ENCODE measurements around the gene PRPF6.

The PRPF6 gene, protein sequence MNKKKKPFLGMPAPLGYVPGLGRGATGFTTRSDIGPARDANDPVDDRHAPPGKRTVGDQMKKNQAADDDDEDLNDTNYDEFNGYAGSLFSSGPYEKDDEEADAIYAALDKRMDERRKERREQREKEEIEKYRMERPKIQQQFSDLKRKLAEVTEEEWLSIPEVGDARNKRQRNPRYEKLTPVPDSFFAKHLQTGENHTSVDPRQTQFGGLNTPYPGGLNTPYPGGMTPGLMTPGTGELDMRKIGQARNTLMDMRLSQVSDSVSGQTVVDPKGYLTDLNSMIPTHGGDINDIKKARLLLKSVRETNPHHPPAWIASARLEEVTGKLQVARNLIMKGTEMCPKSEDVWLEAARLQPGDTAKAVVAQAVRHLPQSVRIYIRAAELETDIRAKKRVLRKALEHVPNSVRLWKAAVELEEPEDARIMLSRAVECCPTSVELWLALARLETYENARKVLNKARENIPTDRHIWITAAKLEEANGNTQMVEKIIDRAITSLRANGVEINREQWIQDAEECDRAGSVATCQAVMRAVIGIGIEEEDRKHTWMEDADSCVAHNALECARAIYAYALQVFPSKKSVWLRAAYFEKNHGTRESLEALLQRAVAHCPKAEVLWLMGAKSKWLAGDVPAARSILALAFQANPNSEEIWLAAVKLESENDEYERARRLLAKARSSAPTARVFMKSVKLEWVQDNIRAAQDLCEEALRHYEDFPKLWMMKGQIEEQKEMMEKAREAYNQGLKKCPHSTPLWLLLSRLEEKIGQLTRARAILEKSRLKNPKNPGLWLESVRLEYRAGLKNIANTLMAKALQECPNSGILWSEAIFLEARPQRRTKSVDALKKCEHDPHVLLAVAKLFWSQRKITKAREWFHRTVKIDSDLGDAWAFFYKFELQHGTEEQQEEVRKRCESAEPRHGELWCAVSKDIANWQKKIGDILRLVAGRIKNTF

DNA sequence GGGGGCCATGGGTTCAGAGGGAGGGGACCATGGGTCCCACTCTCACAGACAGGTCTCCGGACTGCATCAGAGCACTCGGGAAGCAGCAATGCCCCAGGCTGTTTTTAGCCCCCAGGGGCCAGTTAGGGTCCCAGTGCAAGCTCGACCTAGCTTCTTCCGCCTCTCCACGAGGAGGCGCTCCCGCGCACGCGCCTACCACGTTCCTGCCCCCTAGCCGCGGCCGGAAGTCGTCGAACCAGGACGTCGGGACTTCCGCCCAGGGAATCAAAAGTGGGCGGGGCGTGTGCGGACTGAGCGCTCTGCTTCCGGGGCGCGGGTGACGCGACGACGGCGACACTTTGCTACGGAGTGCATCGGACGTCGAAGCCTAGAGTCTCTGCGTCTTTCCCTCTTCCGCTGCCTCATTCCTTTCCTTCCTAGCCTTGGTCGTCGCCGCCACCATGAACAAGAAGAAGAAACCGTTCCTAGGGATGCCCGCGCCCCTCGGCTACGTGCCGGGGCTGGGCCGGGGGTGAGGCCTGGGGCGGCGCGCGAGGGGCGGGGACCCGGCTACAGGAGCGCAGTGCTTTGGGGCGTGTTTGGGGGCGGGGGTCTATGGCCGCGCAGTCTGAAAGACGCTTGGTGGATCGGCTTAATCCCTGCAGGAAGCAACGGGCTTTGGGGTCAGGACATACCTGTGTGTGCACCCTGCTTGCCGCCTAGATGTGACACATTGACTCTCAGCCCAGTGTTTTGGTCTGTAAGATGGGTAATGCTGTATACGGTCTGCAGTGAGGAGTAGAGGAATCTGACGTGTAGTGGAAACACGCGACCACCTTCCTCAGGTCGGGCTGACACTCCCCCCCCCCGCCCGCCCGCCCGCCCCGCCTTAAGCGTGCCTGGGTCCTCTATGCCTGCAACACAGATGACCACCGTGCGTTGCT, at the start of gene PRPF6:
TSS of gene PRPF6 (plus strand) at position 327 of the 923 bp plus-strand sequence. CDS start at position 441, 114 bp downstream.
- in situ Hi-C loops (cut with HindIII; ENCODE audit: low sequenced_read_pairs): no loop called here

DNA sequence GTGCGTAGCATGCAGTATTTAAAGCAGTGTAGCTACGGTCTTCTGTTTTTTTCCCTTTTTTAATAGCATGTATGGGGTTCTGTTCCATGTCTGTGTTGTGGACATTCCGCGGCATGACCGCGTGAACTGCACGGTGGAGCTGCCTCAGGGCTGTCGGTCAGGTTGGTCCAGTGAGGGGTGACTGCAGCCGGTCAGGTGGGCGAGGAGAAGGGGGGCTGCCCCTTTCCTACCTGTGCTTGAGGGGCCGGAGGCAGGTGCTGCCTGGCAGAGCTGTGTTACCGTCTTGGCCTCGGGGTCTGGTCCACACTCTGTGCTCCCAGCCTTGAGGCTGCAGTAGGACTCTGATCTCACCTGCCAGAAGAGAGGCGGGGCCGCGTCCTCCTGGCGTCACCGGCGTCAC, 49.2 kb upstream of the PRPF6 start:
- in situ Hi-C loops (cut with HindIII; ENCODE audit: low sequenced_read_pairs): no loop called here

DNA sequence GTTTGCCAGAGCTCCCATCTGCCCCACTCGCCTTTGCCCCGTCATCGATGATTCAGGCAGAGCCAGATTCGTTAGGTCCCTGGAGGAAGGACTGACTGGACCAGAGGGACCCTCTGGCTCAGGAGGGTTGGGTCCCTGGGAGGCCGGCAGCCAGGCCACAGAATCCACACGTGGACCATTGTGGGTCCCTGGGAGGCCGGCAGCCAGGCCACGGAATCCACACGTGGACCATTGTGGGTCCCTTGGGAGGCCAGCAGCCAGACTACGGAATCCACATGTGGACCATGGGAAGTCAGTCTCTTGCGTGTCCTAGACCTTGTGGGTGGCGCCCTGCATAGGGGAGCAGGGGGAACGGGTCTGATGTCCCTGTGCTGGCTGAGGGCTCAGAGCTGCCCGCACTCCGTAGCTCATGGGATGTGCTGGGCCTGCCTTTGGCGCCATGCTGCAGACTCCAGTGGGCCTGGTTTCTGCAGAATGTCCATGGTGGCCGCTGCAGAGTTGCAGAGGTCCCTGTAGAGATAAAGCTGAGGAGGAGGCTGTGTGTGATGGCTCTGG, 48.2 kb upstream of the PRPF6 start:
- in situ Hi-C loops (cut with HindIII; ENCODE audit: low sequenced_read_pairs): no loop called here

DNA sequence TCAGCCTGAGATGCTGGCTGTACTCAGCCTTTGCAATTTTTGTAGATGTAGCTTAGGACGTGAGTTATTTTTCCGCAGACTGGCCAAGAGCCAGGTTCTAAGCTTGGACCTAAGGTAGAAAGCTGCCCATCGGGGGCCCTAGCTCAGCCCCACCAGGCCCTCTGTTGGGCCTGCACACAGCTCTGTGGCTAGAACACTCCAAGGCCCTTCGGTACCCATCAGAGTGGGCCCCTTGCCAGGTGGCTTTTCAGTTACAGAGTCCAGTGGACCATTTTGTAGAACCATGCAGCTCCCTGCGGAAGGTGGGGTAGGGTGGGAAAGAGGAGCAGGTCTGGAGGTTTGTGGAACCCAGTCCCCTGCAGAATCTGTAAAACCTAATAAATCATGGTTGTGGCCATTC, 47.3 kb upstream of the PRPF6 start:
- in situ Hi-C loops (cut with HindIII; ENCODE audit: low sequenced_read_pairs): no loop called here

DNA sequence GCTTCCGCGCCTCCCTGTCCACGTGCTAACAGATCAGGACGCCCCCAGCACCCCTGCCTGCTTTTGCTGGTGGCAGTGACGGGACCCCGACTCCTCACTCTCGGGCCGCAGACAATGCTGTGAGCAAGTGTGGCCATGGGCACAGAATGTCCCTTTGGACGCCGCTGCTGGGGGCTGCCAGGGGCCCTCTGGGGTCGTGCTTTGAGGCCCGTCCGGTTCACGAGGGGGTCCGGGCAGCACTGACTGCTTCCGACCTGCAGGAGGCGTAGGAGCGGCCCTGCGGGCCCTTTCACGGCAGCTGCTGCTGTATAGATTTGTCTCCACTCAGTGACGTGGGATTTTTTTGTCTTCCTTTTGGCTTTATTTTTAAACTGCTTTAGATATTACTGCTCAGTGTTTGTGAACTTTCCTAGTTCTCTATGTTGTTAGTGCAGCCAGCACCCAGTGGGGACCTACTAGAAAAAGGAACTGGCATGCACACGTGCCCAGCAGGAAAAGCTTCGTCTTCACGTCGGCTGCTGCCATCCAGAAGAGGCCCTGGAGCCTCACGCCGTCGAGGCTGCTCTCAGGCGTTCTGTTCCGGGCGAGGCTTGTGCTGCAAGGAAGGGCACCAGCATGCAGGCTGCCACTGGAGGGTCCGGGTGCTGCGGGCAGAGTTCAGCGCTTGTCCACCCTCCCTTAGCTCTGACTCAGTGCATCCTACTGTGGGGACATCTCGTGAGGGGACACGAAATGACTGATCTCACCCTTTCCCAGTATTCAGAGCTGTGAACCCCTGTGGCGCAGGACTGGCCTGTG, 46.5 kb upstream of the PRPF6 start:
- in situ Hi-C loops (cut with HindIII; ENCODE audit: low sequenced_read_pairs): no loop called here

DNA sequence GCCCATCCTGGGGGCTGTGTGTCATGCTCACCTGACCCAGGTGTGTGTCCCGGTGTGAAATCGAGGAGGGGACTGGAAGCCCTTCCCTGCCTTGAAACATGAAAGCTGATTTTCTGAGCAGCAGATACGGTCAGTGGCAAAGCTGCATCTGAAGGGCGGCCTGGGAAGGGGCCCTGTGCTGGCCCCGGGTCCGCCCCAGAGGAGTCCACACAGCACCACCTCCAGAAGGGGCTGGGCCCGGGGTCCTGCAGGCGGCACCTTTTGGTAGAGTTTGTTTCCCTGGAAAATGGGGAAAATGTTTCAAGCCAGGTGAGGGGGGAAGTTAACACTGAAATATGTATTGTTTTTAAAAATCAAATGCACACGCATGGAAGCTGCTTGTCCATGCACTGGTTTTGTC, 45.5 kb upstream of the PRPF6 start:
- in situ Hi-C loops (cut with HindIII; ENCODE audit: low sequenced_read_pairs): no loop called here

DNA sequence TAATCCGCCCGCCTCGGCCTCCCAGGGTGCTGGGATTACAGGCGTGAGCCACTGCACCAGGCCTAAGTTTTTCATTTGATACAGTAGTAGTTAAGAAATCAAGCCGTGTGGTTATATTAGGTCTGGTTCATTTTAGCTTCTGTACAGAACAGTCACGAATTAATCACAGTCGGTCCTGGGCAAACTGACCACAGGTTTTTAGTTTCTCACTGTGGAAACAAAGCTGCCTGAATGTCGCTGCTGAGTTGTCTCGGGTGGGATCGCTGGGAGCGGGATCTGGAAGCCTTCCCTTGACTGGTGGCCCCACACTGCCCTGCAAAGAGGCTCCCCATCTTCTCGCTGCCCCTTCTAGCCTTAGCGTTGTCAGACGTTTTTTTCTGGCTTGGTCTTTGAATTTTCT, 43.3 kb upstream of the PRPF6 start:
- in situ Hi-C loops (cut with HindIII; ENCODE audit: low sequenced_read_pairs): no loop called here

DNA sequence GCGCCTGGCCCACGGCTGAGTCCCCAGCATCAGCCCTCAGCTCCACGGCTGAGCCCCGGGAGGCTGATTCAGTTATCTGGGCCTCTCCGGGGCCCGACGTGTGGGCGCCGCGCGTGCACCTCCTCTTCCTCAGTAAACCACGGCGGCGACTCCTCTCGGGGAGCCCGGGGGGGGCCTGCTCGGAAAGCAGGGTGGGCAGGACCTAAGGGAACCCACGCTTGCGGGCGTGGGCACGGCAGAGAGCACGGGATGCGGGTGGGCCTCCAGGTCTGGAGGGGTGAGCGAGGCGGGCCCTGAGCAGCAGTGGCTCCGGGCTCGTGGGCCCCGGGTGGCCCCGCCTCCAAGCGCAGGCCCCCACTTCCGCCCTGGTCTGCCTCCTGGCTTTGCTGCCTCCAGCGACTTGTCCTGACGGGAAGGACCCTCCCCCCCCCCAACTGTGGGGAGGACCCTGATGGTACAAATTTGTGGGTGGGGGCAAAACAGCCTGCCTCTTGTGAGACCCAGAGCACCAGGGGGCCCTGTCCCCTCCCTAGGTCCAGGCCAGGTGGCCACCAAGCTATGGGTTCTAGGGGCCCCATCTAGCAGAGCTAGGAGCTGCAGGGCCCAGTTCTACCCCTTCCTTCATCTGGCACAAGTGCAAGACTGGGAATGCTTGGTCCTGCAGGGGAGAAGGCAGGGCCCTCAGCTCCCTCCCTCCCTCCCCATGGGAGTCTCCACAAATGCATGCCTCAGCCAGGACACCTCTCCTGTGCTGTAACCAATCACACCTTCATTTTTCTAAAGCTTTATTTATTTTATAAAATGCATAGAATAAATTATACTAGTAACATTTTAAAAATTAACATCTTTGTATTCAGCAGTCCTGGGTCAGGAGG, 41.6 kb upstream of the PRPF6 start:
- in situ Hi-C loops (cut with HindIII; ENCODE audit: low sequenced_read_pairs): no loop called here

DNA sequence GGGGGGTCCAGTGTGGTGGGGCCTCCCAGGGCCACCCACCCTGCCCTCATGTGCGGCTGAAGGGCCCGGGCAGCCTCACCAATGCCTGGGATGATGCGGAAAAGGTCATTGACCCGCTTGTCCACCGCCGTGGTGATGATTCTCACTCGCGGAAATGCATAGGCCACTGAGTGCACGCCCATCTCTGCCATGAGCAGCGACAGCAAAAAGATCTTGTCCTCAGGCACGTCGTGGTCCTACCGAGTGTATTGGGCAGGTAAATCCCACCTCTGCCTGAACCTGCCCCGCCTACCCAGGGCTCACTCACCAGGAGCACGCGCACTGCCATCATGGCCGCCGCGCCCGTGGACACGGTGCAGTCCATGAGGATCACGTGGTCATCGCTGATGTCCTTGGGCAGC, 40.9 kb upstream of the PRPF6 start:
- in situ Hi-C loops (cut with HindIII; ENCODE audit: low sequenced_read_pairs): loop anchor here (5.0 kb wide), 1 partner anchor 43 kb away; the partner anchor contains the start of gene DNAJC5

DNA sequence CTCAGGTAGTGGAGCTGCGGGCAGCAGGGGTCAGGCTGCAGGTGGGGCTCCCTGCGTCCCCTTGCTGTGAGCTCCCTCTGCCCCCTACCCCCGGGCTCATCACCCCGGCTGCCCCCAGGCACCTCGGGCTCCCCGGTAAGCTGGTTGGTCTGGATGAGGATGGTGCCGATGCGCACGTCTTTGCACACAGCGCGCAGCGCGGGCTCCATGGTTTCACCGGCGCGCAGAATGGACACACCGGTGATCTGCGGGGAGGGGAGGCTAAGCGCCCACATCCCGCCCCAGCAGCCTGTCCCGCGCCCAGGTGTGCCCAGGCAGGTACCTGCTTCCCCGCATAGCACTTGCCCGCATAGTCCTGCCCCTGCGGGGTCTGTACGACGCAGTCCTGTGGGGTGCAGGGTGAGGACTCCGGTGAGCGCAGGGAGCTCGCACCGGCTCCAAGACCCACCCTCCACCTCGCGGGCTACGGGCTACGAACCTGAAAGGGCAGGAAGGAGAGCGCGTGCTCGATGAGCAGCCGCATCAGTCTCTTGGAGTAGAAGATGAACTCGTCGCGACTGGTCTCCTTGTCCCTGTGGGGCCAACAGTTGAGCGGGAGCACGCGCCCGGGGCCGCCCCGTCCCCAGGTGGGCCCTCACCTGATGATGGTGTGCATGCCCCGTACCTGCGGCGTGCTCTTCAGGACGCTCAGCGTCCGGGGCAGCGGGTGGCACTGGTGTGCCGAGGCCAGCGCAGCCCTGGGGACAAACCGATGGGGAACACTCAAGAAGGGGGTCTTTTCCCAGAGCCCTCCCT, 40.3 kb upstream of the PRPF6 start:
- in situ Hi-C loops (cut with HindIII; ENCODE audit: low sequenced_read_pairs): loop anchor here (5.0 kb wide), 1 partner anchor 43 kb away; the partner anchor contains the start of gene DNAJC5

DNA sequence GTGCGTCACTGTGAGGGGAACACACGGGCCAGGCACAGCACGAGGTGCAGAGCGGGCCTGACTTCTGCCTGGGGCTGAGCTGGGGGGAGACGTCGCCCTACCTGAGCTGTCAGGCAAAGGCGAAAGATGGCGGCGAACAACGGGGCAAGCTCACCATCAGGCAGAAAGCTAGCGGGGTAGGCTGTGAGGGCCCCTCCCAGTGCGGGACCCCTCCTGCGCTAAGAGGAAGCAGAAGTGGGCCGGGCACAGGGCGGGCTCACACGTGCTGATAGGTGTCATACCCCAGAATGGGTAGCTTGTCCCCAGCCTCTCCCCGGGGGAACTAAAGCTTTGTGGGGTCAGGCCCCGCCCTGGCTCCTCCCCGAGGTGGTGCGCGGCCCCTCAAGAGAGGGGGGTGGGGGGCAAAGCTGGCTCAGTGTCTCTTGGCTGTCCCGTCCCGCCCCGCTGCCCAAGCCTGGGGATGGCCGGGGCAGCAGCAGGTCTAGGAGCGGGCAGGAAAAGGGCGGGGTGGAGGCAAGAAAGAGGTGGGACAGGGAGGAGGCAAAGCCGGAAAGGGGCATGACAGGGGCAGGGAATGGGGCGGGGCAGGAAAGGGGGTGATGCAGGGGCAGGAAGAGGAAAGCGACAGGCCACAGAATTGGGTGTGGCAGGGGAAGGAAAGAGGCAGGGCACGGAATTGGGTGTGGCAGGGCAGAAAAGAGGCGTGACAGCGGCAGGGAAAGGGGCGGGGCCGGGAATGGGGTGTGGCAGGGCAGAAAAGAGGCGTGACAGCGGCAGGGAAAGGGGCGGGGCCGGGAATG, 39.5 kb upstream of the PRPF6 start:
- in situ Hi-C loops (cut with HindIII; ENCODE audit: low sequenced_read_pairs): loop anchor here (5.0 kb wide), 1 partner anchor 44 kb away; the partner anchor contains the start of gene DNAJC5

DNA sequence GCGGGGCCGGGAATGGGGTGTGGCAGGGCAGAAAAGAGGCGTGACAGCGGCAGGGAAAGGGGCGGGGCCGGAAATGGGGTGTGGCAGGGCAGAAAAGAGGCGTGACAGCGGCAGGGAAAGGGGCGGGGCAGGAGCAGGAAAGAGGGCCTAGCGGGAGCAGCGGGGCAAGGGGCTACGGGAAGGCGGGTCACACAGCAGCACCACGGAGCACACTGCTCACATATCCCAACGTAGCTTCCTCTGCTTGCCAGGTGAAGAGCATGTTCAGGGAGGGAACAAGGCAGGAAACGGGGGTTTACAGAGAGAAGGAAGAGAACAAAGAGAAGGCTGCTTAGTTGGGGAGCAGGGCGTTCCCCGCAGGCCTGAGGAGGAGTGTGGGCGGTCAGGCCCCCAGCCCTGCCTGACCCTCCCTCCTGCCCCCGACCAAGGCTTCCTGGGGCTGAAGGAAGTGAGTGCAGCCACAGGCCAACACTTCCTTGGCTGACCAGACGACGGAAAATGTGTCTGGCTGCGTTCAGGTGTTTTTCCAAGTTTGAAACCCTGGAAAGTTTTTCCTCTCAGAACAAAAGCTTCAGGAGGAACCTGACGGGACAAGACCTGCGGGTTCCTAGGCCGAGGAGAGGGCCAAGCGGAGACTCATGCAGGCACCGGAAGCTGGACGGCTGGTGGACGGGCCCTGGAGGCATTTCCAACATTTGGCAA, 38.5 kb upstream of the PRPF6 start:
- in situ Hi-C loops (cut with HindIII; ENCODE audit: low sequenced_read_pairs): loop anchor here (5.0 kb wide), 1 partner anchor 45 kb away; the partner anchor contains the start of gene DNAJC5

DNA sequence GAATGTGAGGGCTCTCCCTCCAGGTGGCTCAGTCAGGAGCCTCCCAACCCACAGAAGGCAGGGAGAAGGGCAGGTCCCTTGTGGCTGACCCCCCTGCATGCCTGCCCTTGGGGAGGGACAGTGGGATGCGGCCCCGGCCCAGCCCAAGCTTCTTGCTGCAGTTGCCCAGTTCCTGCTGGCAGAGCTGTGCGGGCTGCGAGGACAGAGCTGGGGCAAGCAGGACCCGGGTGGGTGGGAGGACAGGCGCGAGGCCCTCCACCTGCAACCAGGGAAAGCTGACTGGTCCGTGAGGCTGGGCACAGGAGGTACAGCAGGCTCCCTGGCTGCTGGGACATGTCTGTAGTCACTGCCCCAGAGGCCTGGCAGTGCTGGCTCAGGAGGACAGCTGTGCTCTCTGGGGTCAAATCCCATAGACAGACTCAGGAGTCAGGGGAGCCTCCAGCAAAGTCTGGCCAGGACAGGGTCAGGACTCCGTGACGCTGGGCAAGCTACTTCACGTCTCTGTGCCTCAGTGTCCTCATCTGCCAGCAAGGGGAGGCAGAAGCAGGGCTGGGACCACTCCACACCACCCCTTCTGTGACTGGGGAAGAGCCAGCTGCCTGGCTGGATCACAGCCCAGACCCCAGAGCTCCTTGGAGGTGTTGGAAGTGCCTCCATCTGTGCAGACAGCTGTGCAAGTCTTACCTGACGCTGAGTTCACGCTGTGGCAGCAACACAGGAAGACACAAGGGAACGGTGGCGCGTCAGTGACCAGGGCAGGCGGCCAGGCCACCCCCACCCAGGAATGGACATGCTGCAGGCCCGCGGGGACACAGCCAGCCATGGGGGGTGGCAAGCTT, 37.7 kb upstream of the PRPF6 start:
- in situ Hi-C loops (cut with HindIII; ENCODE audit: low sequenced_read_pairs): loop anchor here (5.0 kb wide), 1 partner anchor 46 kb away; the partner anchor contains the start of gene DNAJC5

DNA sequence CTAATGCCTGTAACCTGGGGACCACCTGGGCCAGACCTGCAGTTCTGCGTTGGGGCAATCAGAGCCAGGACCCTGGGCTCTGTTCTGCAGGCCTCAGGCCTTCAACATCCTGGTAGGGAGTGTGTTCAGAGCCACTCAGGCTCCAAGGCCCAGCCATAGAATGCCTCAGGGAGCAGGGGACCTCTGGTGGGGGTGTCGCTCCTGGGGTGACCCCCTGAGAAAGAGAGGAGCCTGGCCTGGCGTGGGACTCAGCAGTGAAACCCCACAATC, 37.2 kb upstream of the PRPF6 start:
- in situ Hi-C loops (cut with HindIII; ENCODE audit: low sequenced_read_pairs): loop anchor here (5.0 kb wide), 1 partner anchor 46 kb away; the partner anchor contains the start of gene DNAJC5

All from endothelial cell of hepatic sinusoid (primary cell).